ENCODE data around the gene MIP. TPM values are rescaled to one million over a fixed set of nuclear protein-coding genes. Genes with fewer than 3 reads are reported as not detected.

The MIP gene
- total RNA-seq, 1 donor from 2014 or later: not detected

DNA sequence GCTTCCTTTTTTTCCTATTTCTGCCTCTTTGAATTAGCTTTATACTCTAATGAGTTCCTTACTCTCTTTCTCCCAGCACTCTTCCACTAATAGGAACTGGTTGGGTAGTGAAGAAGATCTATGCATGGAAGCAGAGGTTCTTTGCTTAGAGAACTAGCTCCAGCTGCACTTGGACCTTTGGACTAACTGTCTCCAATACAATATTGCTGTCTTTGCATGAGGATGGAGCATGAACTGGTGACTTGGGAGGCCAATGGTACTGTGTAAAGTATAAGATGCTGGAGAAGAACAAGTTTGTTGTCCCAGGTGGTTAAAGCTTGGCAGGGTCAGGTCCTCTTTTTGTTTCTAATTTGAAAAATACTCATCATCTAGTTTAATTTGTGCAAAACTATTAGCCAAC, 35.9 kb upstream of the MIP start:
- no peak for TF ChIP-seq CTCF (conservative IDR thresholded peaks at IDR 0.05)
- Mint-ChIP-seq H3K4me1 (peaks cover 13% of the 10 kb centered on the region), H3K9me3 (peaks cover 5% of the 10 kb centered on the region), H3K4me3 (no peak overlapping the region), H3K27ac (ENCODE audit: unreplicated experiment) (no peak overlapping the region), H3K27me3 (ENCODE audit: low read depth) (peaks cover 73% of the 10 kb centered on the region), H3K36me3 (ENCODE audit: low read depth) (peaks cover 11% of the 10 kb centered on the region)
- no peak for DNase-seq (ENCODE audit: low read depth, low spot score)

DNA sequence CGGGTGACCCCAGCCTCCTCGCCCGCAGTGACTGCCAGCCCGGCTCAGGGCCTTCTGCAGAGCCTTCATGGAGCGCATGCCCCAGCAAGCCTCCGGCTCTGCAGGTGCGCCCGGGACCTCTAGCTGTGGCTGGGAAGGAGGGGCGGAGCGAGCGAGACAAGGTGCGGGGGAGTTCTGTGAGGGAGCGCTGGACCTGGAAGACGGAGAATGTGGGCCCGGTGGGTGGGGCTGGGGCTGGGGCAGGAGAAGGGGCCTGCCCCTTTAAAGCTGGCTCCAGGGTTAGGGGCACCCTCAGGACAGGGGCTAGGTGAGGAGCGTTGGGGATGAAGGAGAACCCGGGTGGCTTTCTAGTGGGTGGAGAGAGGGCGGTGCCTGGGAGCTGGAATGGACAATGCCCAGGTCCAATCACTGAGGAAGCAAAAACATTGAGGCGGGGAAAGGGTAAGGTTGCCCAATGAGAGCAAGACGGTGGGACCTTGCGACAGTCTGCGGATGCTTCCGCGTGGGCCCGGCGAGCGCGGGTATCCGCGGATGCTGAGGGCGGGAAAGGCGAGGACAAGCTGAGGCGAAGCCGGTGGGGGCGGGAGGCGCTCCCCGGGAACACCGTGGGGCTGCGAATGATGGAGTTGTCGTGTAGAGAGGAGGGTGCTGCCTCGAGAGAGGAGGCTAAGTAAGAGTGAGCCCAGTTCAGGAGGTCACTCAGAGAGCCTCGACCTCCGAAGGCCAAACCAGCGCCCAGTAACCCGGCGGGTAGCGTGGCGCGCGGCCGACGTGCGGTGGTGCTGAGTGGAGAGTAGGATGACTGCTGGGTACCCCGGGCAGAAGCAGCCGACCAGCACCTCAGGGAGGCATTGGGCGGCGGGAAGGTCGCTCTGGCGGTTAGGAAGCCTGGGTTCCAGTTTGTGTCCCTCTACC, 33.8 kb upstream of the MIP start, which contains the start of gene GLS2:
GLS2 (minus strand) TSS at position 121 of the 915 bp plus-strand sequence; CDS start at position 78, 43 bp downstream.
- no peak for TF ChIP-seq CTCF (conservative IDR thresholded peaks at IDR 0.05)
- peaks cover 11% of the 10 kb centered on the region for H3K36me3 Mint-ChIP-seq (ENCODE audit: low read depth)
- DNase-seq (ENCODE audit: low read depth, low spot score): peak; percentile 29
- H3K9me3 Mint-ChIP-seq: peaks cover 5% of the 10 kb centered on the region
- peaks cover 78% of the 10 kb centered on the region for H3K27me3 Mint-ChIP-seq (ENCODE audit: low read depth)
- H3K4me3 Mint-ChIP-seq: peak within 1 kb of the TSS; percentile 78
- no peak within 1 kb of the TSS for H3K27ac Mint-ChIP-seq (ENCODE audit: unreplicated experiment)
- H3K4me1 Mint-ChIP-seq: peaks cover 13% of the 10 kb centered on the region

DNA sequence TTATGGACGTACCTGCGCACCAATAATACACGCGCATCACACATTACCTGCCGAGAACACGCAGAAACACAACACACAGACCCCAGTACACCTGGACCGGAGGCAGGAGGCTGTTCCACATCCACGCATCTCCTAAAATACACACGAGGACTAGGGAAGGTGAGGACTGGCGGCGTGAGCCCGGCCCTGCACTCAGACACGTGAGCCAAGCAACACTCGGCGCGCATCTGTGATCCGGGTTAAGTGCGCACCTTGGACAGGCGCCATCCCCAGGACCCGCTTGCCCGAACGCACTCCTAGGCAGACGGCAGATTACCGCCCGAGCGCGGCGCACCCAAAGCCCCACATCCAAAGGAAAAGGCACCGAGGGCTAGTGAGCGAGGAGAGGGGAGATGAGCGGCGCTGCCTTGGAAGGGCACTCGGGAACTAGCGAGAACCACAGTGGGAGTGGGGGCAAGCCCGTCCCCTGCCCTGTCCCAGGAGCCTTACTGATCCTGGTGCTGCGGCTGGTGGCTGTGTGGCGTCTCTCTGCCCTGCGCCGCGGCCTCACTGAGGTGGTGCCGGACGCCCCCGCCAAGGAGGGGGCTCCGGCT, 33.1 kb upstream of the MIP start:
- Mint-ChIP-seq H3K27me3 (ENCODE audit: low read depth) (peaks cover 72% of the 10 kb centered on the region), H3K36me3 (ENCODE audit: low read depth) (peaks cover 8% of the 10 kb centered on the region), H3K27ac (ENCODE audit: unreplicated experiment) (no peak overlapping the region), H3K4me1 (peaks cover 13% of the 10 kb centered on the region), H3K9me3 (peaks cover 5% of the 10 kb centered on the region), H3K4me3 (peak overlapping the region; percentile 78)
- TF ChIP-seq CTCF (conservative IDR thresholded peaks at IDR 0.05): no peak
- peak; percentile 20 for DNase-seq (ENCODE audit: low read depth, low spot score)

DNA sequence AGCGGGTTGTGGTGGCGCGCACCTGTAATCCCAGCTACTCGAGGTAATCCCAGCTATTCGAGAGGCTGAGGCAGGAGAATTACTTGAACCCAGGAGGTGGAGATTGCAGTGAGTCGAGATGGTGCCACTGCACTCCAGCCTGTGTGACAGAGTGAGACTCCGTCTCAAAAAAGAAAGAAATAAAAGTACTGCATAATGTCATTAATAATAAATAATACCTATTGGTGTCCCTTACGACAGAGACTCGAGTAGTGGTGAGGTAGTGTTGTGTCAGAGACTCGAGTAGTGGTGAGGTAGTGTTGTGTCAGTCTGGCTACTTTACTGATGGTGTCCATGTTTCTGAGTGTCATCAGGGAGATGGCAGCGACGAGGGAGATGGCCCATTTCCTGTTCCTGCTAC, 32.2 kb upstream of the MIP start:
- H3K4me3 Mint-ChIP-seq: peak overlapping the region; percentile 66
- TF ChIP-seq CTCF (conservative IDR thresholded peaks at IDR 0.05): no peak
- H3K36me3 Mint-ChIP-seq (ENCODE audit: low read depth): peaks cover 8% of the 10 kb centered on the region
- peaks cover 69% of the 10 kb centered on the region for H3K27me3 Mint-ChIP-seq (ENCODE audit: low read depth)
- no peak overlapping the region for H3K27ac Mint-ChIP-seq (ENCODE audit: unreplicated experiment)
- peaks cover 13% of the 10 kb centered on the region for H3K4me1 Mint-ChIP-seq
- peaks cover 5% of the 10 kb centered on the region for H3K9me3 Mint-ChIP-seq
- no peak for DNase-seq (ENCODE audit: low read depth, low spot score)

DNA sequence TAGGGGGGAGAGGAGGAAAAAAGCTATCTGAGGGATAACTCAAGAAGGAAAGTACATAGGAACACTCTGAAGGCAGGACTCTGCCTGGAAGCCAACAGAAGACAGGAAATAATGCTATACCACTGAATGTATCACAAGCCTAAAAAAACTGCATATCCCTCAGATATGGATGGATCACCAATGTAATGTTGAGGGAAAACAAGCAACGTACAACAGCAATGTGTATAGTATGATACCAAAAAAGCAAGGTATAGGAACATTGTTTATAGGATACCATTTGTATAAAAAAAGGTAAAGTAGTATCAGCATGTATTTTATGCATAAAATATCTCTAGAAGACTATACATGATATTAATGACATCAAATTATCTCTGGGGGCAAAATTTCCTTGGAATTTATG, 30.1 kb upstream of the MIP start:
- Mint-ChIP-seq H3K36me3 (ENCODE audit: low read depth) (peaks cover 8% of the 10 kb centered on the region), H3K4me3 (no peak overlapping the region), H3K27me3 (ENCODE audit: low read depth) (peaks cover 48% of the 10 kb centered on the region), H3K27ac (ENCODE audit: unreplicated experiment) (no peak overlapping the region), H3K9me3 (peaks cover 5% of the 10 kb centered on the region), H3K4me1 (peaks cover 13% of the 10 kb centered on the region)
- no peak for TF ChIP-seq CTCF (conservative IDR thresholded peaks at IDR 0.05)
- DNase-seq (ENCODE audit: low read depth, low spot score): no peak
